HUES48 (cell line): Measurements from ENCODE around the gene APOH.

Experiments used
- H3K27ac ChIP-seq: one replicate; pipeline ENCODE4 v1.7.0; 2013; ENCODE audit warnings: low read depth, low read length, inconsistent platforms
- H3K27me3 ChIP-seq: 2 replicates; pipeline ENCODE4 v1.6.1; 2013; ENCODE audit warnings: mild to moderate bottlenecking, low read length; ENCODE audit not compliant: control insufficient read depth, insufficient read depth
- H3K36me3 ChIP-seq: 2 replicates; pipeline ENCODE4 v1.6.1; 2013; ENCODE audit warnings: low read length; ENCODE audit not compliant: control insufficient read depth, insufficient read depth
- H3K4me1 ChIP-seq: 2 replicates; pipeline ENCODE4 v1.6.1; 2013; ENCODE audit warnings: mild to moderate bottlenecking, low read length; ENCODE audit not compliant: control insufficient read depth, insufficient read depth
- H3K4me3 ChIP-seq: 2 replicates; pipeline ENCODE4 v1.5.1; 2013; ENCODE audit warnings: mild to moderate bottlenecking, low read depth, low read length
- H3K9ac ChIP-seq: 2 replicates; pipeline ENCODE4 v1.6.1; 2013; ENCODE audit warnings: mild to moderate bottlenecking, low read depth, low read length, moderate library complexity
- H3K9me3 ChIP-seq: 2 replicates; pipeline ENCODE4 v1.6.1; 2013; ENCODE audit warnings: low read length; ENCODE audit not compliant: control insufficient read depth, insufficient read depth

The APOH gene

DNA sequence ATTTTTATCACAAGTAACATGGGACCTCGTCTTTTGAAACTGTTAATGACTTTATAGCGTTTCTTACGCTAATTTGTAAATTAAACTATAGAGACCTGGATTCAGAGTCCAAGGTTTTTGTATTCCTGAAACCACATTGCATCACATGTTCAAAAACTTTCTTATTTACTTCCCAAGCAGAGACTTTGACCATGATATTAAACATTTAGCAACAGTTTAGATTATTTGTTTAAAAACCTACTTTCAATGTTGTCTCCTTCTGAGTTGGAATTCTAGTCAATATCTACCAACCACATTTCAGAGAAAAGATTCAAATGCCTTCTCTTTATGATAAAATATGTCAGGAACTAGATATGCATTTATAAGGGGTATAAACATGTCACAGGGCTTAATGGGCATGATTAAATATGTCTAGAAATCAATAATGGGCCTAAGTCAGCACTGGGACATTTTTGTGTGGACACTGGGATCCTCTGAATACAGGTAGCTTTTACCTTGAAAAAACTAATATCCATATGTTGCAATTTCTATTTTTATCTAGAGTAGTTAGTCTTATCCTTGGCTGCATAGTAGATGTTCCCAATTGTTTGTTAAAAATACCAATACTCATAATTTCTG is 6.3 kb upstream of the APOH start:
- Histone ChIP-seq H3K4me3 (no peak overlapping the region), H3K4me1 (no peaks in the 10 kb centered on the region), H3K27me3 (no peaks in the 10 kb centered on the region), H3K27ac (no peak overlapping the region), H3K9ac (no peak overlapping the region), H3K9me3 (no peaks in the 10 kb centered on the region), H3K36me3 (no peaks in the 10 kb centered on the region)

DNA sequence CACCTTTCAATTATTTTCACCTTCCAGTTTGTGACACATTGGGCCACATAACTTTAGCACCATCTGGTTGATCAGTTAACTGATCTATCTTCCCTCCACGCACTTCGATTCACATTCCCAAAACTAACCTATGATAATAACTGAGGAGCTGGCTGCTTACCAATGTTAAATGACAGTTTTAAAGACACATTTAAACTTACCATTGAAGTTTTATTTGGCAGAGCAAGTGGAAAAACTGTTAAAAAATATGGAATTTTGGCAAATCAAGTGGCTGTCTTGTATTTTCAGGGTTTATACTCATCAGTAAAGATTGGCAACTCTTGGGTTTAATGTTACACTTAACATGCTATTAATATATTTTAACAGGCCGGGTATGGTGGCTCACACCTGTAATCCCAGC is 5.4 kb upstream of the APOH start:
- no peak overlapping the region for H3K9ac ChIP-seq
- H3K4me3 ChIP-seq, result no peak overlapping the region
- H3K4me1 ChIP-seq, result no peaks in the 10 kb centered on the region
- no peaks in the 10 kb centered on the region for H3K9me3 ChIP-seq
- H3K36me3 ChIP-seq, result no peaks in the 10 kb centered on the region
- no peaks in the 10 kb centered on the region for H3K27me3 ChIP-seq
- no peak overlapping the region for H3K27ac ChIP-seq

DNA sequence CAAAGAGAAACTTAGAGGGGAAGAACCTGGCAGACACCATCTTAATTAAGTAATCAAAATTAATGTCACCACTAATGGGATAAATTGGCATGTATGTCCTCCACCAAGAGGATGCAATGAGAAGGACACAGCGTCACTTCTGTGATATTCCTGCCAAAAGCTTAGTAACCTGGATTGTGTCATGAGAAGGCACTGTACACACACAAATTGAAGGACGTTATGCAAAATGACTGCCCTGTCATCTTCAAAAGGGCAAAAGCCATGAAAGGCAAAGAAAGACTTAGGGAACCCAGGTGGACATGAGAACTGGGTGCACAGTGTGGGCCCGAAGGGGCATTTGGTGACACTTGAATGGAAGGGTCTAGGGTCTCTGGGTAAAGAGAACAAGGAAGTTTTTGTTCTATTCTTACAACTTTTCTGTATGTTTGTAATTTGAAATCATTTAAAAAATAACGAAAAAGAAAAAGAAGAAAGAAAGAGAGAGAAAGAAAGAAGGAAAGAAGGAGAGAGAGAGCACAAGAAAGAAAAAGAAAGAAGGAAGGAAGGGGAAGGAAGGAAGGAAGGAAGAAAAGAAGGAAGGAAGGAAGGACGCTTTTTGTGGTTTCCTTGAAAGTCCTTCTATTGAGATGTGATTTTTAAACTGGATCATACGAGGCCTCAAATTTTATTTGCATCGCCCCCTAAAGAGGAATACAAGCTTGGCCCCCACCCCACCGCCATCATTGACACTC is 4.0 kb upstream of the APOH start:
- H3K9ac ChIP-seq, result no peak overlapping the region
- no peaks in the 10 kb centered on the region for H3K27me3 ChIP-seq
- no peaks in the 10 kb centered on the region for H3K9me3 ChIP-seq
- H3K36me3 ChIP-seq, result no peaks in the 10 kb centered on the region
- no peaks in the 10 kb centered on the region for H3K4me1 ChIP-seq
- H3K27ac ChIP-seq, result no peak overlapping the region
- H3K4me3 ChIP-seq, result no peak overlapping the region

DNA sequence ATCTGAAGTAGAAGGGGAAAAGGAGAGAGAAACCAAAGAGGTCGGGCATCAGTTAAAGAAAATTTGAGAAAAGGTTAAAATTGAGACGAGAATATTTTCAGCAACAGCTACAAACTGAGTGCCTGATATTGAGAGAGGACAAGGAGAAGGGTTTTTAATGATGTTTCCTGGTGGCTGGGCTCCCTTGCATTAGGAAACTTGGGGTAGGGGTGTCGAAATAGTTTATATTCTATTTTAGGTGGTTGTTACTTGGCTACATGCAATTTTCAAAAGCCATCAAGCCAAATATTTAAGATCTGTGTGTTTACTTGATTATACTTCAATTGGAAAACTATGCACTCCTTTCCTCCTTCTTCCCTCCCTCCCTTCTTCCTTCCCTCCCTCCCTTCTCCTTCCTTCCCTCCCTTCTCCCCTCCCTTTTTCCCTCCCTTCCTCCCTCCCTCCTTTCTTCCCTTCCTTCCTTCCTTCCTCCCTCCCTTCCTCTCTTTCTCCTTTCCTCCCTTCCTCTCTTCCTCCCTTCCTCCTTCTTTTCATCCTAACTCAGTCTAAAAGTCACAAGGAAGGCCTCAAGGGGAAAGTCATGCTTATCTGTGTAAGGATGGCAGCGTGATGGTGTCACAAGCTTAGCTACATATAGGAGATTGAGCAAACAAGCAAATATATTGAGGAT is 1.8 kb upstream of the APOH start:
- Histone ChIP-seq H3K9me3 (no peaks in the 10 kb centered on the region), H3K9ac (no peak overlapping the region), H3K27ac (no peak overlapping the region), H3K36me3 (no peaks in the 10 kb centered on the region), H3K4me1 (no peaks in the 10 kb centered on the region), H3K4me3 (no peak overlapping the region), H3K27me3 (no peaks in the 10 kb centered on the region)

DNA sequence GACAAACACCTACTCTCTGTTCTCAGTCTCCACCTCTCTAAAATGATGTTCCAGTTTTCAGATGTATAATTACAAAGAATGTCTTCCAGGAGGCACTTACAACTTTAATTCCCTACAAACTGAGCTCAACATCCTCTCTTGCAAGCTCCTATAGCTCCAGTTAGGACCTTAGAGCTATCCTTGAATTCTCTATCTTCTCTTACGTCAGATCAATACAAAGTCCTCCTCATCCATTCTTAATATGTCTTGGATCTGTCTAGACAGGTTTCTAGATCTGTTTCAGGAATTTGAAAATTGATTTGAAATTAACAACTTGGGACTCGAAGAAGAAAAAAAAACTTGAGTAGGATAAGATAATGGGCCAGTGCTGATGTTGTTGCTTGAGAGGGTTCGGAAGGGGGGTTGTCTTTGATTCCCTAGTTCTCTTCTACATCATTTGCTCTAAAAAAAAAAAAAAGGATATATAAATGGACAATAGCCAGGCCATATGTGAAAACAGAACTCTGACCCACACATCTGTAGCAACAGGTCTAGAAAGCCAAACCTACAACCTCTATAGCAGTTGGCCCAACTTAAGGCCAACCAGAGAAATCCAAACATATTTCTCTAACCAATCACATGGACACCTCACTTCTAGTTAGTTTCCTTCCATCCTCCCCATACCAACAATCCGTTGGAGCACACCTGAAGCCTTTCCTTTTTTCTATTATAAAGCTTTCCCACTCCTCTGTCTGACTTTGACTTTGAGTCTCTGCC is 746 bp upstream of the APOH start:
- Histone ChIP-seq H3K9me3 (no peaks in the 10 kb centered on the region), H3K27me3 (no peaks in the 10 kb centered on the region), H3K9ac (no peak overlapping the region), H3K4me1 (no peaks in the 10 kb centered on the region), H3K36me3 (no peaks in the 10 kb centered on the region), H3K27ac (no peak overlapping the region), H3K4me3 (no peak overlapping the region)

DNA sequence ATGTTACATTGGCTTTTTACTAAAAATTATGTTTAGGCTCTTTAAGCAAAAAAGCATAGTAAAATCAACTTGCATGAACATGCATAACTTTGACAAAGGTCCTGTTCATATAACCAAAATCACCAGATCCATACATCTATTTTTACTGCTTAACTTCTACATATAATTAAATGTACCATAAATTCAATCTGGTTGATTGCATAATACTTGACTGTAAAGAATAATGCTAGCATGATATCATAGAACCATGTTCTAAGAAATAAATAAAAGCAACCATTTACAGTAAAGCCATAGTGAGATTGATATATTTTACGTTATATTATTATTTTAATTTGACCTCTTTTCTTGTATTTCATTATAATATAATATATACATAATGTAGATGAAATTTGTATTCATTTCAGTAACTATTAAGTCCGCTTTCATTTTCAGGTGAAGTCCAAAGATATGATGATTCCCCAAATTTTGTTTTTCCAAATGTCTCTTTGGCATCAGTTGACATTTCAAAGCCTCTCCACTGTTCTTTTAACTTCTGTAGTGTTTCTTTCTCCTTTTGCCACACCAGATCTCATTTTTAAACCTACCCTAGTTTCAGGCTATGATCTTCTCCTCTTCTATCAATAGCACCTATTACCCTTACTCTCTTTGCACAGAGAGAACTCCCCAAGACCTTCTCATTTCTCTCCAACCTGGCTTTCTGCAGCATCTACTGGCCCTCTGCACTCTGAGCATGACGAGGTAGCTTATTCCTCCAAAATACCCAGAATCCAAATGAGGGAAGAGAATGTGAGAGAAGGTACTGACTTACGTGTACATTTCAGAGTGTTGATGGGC is 1.8 kb downstream of the APOH start:
- Histone ChIP-seq H3K9me3 (no peaks in the 10 kb centered on the region), H3K4me1 (no peaks in the 10 kb centered on the region), H3K27ac (no peak overlapping the region), H3K36me3 (no peaks in the 10 kb centered on the region), H3K27me3 (no peaks in the 10 kb centered on the region), H3K4me3 (no peak overlapping the region), H3K9ac (no peak overlapping the region)

DNA sequence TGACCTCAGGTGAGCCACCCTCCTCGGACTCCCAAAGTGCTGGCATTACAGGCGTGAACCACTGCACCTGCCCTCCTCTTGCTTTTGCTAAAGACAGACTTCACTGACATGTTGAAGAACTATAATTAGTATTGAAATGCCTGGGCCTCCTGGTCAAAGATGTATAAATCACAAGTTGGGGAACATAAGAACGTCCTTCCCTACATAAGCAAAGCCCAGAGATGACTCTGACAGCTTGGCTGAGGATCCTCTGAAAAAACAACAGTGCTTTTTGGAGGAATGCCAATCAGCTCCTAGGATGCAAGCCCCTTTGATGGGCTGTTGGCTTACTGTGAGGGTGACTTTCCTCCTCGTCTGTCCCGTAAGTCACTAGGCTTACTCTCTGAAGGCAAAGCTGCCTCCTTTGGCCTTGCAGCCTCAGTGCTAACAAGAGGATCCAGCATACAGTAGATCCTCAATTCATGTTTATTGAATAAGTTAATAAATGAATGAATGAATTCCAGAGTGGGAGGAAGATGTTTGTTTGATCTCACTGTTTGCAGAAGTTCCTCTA is 6.3 kb downstream of the APOH start:
- no peak overlapping the region for H3K9ac ChIP-seq
- H3K27ac ChIP-seq, result no peak overlapping the region
- H3K4me3 ChIP-seq, result no peak overlapping the region
- no peaks in the 10 kb centered on the region for H3K9me3 ChIP-seq
- H3K27me3 ChIP-seq, result no peaks in the 10 kb centered on the region
- H3K4me1 ChIP-seq, result no peaks in the 10 kb centered on the region
- no peaks in the 10 kb centered on the region for H3K36me3 ChIP-seq

DNA sequence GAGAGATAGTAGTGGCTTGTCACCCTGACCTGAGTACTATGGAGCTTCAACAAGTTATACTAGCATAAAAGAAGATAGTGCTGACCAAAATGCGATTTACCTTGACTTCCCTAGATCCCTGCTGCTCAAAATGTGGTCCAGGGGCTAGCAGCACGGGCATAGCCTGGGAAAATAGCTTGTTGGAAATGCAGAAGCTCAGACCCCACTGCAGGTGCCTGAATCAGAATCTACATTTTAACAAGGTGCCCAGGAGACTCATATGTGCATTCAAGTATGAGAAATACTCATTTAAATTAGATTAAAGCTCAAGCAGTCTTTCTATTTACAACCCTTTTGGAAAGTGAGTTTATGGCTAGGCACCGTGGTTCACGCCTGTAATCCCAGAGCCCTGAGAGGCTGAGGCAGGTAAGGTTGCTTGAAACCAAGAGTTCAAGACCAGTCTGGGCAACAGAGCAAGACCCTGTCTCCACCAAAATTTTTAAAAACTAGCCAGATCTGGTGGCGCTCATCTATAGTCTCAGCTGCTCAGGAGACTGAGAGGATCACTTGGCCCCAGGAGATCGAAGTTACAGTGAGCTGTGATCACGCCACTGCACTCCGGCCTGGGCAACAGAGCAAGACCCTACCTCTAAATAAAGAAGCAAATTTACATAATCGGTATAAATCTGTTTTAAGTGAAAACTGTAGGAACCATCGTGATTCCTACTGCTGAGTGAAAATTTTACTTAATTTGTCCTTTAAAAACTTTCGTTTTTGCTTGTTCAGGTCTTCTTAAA is 7.3 kb downstream of the APOH start:
- Histone ChIP-seq H3K4me1 (no peaks in the 10 kb centered on the region), H3K36me3 (no peaks in the 10 kb centered on the region), H3K9ac (no peak overlapping the region), H3K4me3 (no peak overlapping the region), H3K27me3 (no peaks in the 10 kb centered on the region), H3K27ac (no peak overlapping the region), H3K9me3 (no peaks in the 10 kb centered on the region)

DNA sequence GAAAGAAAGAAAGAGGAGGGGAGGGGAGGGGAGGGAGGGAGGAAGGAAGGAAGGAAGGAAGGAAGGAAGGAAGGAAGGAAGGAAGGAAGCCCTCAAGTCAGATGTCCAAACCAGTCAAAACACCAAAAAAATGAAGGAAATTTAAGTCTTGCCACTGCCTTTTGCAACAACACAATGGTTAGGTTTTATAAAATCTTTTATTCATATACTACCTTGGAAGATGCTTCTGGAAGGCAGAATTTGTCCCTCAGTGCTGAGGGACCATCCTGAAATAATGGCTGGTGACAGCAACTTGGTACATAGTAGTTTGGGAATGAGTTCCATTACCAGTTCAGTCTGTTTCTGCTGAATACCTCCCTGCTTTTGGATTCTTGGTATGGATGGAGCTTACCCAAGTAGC is 7.9 kb downstream of the APOH start:
- no peaks in the 10 kb centered on the region for H3K27me3 ChIP-seq
- H3K9ac ChIP-seq, result no peak overlapping the region
- H3K27ac ChIP-seq, result no peak overlapping the region
- H3K4me3 ChIP-seq, result no peak overlapping the region
- no peaks in the 10 kb centered on the region for H3K4me1 ChIP-seq
- no peaks in the 10 kb centered on the region for H3K9me3 ChIP-seq
- H3K36me3 ChIP-seq, result no peaks in the 10 kb centered on the region
